KG1 (cell line): Measurements from ENCODE around the gene PDE1C.

Source experiments
- DNase-seq: peaks from one replicate; lab custom pipeline; 2025; lab: John Stamatoyannopoulos, UW

PDE1C gene

DNA sequence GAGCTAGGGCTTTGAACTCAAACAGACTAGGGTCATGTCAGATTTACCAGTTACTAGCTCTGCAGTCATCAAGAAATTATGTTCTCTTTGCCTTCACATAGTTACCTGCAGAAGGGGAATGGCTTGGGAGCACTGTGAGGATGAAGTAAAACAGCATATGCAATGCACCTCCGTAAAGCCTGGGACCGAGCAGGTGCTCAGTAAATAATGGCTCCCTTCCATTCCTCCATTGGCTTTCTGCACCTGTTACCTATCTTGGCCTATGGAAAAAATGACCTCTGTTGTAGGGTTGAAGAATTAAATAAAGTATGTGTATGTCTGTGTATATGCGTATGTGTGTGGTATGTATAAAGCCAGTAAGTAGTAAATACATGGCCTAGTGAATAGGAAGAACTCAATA lies 78.8 kb downstream of the PDE1C start:
- DNase-seq = no peak

DNA sequence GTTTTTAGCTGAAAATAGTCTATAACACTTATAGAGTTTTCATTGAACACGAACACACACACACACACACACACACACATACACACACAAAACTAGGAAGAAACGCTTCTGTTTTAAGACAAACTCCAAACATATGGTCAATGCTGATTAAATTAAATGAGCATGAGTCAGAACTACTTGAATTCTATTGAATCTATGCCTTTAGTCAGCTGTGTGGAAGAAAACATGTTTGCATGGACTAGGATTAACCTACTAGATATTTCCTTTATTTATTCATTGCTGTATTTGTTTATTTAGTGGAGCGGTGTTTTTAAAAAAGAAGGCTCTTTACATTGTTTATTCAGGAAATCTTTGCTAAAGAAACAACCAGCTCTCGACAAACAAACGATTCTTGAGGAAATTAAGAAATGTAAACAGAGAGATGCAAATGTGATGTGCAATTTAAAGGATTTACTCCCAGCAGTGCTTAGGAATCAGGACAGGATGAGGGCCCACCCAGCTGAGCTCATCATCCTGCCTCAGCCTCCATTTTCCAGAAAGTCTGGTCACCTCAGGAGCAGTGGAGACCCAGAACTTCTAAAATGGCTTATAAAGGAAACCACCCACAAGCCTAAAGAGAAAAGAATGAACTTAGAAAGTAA lies 83.2 kb downstream of the PDE1C start:
- DNase-seq = no peak

DNA sequence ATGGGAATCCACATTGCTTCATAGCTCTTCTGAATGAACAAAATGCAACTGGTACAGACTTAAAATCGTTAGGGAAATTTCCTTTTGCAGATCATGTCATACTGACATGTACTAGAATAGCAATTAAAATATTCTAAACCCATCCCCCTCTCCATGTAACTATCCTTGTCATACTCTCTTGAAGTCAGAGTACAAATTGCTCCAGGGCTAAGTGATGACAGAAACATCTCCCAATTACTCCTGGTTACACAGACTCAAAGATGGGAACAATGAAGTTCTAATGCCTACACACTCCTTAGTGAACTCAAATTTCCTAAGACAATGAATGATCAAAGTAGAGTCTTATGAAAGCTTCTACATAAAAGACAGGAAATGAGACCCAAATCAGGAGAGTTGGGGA lies 87.2 kb downstream of the PDE1C start:
- no peak for DNase-seq

DNA sequence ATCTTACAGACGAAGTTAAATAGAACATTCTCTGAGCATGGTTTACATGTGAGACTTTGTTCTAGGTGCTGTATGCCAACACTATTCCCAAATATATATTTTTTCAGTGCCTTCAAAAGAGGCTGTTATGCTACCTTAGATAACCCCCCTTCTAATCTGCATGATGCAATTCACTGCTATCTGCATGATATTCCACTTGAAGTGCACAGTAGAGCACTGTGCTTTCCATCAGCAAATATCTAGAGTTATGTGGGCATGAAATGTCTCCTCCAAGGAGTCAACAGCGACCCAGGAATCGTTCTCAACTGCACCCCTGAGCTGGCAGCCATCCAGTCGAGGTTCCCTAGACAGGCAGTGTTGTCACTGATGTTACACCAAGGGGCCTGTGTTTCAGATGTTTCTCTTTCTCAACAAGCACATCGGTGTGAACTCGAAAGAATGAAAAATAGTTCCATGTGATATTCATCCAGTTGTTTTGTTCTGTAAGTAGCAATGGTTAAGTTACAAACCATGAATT lies 88.3 kb downstream of the PDE1C start:
- DNase-seq = no peak

DNA sequence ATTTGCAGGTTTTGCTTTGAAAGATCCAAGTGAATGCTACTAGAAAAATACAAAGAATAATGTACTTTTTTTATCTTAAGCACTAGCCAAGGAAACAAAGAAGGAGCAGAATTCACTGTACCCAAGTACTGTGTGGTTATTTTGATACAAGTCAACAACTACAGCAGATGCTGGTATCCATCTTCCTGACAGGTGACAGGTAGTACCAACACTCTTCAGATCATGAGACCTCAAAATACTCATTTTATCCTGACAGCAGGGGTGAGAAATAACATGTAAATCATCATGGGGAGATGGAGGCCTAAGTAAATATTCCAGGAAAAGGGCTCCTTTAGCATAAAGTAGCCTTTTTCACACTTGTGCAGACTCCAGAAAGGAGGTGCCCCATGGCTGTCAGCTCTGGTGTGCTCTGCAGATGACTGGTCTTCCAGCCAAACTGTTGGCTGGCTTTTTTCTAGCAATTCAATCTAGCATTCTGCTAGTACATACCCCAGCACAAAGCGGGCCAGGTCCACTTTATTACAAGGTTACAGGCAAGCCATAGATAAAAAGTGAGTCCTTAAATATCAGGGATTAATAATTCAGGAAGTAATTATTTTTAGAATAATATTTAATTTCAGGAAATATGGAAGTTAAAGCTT lies 90.4 kb downstream of the PDE1C start:
- DNase-seq = no peak

DNA sequence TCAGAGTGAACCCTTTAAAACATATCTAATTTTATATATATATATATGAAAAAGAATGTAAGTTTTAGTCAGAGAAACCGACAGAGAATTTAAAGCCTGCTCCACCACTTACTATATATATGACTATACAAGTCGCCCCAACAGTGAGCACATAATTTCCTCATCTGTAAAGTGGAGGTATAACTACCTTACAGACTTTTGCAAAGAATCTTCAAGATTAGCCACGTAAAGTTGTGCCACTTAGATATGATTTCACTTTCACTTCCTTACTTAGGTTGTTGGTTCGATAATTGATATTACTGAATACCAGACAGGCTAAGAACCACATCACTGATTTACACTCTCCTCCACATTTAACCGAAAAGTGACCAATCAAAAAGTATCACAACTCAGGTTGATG lies 94.7 kb downstream of the PDE1C start:
- DNase-seq = no peak

DNA sequence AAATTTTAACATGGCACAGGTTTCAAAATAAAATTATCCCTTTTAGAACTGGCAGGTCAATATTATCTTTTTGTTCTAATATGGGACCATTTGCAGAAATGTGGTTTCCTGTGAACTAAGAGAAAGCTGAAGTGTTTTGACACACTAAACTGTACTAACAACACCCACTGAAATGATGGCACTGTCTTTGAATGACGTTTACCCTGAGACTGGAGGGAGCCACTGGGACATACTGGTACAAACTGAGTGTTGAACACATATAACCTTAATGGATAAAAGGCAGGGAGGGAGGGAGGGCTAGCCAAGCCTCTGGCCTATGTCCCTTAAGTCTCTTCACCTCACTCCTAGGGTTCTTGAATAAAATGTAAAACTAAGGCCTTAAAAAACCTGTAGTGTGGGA lies 95.9 kb downstream of the PDE1C start:
- DNase-seq = no peak

DNA sequence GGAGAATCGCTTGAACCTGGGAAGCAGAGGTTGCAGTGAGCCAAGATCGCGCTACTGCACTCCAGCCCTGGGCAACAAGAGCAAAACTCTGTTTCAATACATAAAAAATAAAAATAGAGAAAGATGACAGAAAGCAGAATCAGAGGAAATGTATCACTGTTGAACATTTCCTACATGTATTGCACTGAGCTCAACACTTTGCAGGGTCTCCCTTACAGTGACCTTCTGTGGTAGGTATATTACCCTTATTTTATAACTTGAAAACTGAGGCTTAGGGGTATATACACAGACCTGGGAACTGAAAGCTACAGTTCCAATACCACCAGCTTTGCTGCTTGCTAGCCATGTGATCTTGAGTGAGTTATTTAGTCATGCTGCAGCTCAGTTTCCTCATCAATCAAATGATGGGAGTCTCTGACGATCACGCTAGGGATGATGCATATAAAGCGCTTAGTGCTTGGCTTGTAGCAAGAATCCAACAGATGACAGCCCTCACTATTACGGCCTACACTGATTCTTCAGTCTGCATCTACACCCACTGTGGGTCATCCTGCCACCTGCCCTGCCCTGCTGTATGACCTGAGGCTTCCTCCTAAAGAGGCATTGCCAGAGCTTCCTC lies 99.0 kb downstream of the PDE1C start:
- DNase-seq = no peak

DNA sequence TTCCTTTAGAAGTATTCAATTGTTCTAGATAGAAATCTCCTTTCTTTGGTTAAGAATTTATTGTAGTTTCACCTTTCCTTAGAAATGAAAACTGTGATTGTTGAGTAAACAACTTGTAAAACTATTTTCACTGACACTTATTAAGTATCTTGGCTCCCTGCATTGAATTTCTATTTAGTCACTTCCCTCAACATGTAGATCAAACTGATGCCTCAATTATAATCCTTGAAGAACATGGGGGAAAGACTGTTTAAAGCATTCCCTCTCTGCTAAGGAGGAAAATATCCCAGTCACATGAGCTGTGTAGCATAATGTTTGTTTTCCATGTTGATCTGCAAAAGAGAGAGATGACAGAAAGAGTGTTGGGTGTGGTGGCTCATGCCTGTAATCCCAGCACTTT lies 99.7 kb downstream of the PDE1C start:
- DNase-seq = no peak

DNA sequence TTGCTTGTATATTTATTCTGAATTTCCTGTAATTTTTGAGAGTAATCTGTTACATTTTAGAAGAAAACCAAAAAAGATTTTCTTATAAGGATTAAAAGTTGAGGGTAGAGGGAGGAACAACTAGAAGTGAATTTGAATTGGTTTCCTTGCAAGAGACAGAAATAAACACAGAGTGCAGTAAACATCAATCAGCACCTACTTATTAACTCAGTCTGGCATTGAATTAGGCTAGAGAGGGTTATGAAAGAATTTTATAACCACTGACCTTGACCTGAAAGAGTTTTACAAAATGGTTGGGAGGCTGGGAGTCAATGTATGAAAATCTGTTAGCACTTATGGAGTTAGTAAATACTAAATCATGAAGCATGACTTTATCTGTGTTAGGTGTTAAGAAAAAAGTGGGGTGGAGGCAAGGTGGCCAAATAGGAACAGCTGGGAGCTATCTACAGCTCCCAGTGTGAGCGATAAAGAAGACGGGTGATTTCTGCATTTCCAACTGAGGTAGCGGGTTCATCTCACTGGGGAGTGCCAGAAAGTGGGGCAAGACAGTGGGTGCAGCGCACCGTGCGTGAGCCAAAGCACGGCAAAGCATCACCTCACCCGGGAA lies 106.5 kb downstream of the PDE1C start:
- DNase-seq = no peak

DNA sequence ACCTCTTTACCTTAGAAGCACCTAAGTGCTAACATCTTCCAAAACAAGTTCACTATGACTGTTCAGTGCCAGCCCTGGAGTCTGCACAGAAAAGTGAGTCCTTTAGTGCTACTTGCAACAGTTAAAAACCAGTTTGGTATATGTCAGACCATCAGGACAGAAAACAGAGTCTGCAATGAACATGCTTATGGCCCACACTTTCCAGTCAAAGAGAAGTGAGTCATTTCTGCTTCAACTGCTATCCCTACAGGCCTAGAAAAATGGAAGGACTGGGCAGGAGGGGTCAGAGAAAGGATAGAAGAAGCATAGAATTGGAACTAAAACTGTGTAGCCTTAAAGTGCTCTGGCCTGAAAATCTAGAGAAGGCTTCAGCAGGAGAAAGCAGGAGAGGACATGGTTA lies 108.0 kb downstream of the PDE1C start:
- no peak for DNase-seq

DNA sequence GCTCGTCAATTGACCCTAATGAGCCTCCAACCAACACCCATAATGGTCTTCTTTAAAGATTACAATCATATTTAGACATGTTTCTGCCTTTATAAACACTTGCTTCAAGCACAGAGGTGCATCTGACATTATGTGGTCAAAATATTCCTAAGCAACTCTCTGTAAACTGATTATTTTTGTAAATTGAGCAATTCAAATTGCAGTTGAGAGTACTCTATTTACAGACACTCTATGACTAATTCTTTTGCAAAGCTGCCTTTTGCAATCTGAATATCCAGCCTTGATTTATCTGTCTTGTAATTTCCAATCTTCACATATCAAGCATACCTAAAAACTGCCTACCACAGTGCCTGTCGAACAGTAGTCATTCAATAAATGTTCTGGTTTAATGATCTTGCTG lies 112.0 kb downstream of the PDE1C start:
- no peak for DNase-seq

DNA sequence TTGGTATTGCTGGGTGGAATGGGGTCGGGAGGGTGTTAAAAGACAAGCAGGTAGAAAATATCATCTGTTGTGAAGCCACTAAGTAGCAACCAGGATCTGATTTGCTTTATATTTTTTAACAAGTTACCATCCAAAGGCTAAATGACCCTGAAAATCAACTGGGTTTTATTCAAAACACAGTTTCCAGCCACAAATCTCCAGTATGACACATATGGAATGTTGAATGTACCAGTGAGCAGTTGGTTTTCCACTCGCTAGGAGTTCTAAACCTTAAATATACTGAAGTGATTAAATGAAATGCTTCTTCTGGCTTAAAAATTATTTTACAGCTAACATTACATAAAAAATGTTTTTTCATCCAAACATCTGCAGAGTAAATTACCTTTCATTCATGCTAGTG lies 112.5 kb downstream of the PDE1C start:
- DNase-seq = no peak

DNA sequence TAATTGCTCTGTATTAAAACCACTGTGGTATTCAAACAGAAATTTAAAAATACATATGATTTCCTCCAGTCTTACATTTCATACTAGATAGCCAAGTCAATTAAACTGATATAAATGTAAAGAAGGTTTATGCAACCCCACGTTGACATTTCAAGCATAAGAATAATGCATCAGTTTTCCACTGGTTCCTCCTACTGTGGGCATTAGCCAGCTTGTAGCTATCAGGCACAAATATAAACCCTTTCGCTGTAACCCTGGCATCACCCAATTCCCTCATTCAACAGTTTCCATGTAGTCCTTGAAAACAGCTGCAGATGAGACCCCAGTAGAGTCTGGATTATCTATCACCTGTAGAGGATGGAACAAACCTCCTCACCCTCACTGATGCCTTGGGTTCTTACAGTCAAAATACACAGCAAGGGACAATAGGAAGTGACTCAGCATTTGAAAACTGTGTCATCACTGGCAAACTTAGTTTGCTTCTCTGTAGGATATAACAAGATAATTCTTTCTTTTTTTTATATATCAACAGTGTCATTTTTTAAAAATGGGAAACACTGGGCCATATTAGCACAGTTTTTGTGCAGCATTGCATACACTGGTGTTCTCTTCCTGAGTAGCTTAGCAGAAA lies 113.0 kb downstream of the PDE1C start:
- DNase-seq = no peak

DNA sequence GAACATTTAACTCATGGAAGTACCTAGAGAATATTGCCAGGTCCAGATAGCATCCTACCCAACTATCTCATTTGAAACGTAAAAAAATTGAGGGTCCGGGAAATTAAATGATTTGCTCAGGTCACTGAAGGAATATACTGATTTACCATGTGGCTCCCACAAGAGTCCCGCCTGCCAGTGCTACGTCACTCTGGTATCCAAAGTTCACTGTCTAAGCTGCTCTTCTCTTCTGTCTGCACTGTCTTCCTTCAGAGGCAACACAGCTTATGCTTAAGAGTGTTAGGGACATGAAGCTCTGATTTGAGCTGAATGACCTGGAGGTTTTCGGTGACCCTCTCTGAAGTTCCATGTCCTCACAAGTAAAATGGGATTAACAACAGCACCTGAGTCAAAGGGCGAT lies 114.6 kb downstream of the PDE1C start:
- no peak for DNase-seq

DNA sequence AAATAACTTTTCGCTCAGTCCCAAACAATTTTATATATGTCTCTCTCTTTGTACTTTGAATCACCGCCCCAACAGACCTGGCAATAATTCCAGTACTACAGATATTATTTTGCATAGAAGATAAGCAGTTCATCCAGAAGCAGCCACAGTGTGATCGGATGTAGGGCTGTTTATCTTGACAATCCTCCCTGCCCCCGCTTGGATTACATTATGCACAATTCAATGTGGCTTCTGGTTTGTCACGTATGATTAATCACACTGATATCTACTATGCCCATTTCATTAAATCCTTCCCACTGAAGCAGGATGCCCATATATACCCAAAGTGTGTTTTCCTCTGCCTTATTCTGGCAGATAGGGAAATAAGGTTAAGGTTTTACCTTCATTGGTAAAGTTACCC lies 115.2 kb downstream of the PDE1C start:
- no peak for DNase-seq

DNA sequence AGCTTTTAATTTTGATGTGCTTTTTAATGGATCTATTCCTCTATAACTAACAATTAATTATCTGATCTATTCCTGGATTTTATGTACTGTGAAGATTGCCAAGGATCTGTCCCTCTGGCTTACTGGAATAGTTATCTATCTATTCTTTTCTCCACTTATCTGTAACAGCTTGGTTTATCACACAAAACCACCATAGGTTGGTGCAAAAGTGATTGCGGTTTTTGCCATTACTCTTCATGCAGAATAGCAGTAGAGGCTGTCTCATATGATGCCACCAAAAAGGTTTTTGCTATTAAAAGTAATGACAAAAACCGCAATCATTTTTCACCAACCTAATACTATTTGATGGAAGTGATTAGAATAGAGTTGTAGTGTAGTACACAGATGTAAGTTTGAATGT lies 115.7 kb downstream of the PDE1C start:
- no peak for DNase-seq

DNA sequence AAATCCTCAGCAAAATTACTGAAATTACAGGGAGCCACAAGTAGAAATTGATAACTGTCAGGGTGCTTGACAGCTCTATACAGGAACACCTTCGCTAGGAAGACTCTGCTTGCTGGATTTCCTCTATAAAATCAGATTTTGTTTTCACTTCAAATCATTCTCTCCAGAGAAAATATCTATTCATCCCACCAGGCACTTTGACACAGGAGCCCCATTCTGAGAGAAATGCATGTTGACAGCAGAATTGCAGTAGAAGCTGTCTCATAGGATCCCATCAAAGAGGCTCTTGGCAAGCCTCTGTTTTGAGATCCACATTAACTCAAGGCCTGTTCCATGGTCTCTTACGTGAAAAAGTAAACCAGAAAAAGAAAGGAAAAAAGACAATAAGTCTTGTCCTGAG lies 116.8 kb downstream of the PDE1C start:
- DNase-seq = no peak

DNA sequence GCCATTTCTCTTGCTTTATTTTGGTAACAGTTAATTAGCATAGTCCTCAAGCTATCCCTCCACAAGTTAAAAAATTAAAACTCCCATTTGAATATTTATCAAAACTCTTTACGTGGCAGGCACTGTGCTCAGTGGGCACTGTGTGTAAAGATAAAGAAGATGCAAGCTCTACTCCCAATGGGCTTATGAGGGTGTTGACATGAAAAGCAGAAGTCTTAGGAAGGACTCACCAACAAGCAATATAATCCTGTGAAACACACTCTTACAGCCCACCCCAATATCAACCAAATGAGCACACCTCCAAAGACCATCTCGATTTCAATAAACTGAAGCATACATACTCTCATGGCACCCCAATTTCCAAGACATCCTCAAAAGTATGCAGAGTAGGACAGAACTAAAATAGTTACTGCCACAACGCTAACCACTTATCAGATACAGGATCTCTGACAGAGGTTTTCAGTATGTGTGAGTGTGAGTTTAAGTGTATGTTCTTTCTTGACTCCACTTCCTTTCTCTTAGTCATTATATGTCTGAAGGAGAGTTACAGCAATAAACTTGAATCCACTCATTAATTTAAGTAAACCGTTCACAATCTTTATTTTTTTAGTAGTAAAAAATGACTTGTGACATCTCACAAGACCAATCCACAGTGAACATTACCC lies 120.0 kb downstream of the PDE1C start:
- peak; percentile 71 for DNase-seq

DNA sequence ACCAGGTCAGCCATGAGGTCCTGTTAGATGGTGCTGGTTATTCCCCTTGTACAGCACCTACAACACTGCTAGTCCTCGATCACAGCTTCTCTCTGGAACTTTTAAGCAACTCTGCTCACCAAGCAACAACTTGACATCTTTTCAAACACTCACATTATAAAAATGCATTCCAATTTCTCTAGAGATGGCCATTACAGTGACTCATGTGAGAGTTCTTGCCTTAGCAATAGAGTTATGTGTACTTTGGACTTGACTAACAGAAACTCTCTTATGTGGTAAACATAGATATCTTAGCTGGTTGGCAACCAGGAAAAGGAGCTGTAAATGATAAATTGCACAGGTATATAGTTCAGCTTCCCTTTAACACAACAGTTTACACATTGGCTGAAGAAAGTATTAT lies 122.2 kb downstream of the PDE1C start:
- no peak for DNase-seq

DNA sequence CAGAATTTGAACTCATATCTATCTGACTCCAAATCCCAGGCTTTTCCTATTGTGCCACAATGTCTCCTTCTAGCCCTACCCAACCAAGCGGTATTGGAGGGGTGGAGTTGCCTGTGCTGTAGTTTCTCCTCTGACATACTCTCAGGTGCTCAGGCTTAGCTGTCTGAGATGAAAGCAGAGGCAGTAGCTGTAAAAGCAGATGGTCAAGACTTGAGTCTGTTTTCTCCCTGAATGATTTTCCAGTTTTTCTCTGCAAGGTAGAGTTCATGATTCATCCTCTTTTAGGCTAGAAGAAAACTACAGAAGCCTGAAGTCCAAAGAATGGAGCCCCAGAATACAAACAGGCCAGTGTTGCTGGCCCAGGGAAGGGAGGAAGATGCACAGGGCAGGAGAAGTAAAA lies 130.0 kb downstream of the PDE1C start:
- no peak for DNase-seq

DNA sequence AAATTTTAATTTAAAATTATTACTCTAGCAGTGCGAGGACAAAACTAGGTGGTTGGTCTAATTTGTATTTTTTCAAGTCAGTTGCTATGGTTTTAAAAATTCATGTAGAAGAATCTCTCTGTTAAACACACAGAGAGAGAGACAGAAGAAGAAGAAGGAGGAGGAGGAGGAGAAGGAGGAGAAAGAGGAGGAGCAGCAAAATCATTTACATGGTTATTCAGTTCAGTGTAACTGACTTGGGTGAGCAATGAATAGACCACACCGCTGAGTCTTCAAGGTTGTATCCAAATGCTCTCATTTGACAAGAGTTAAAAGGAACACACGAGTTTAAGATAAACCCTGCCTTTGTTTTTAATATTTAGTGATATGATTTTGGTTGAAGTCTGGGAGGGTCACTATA lies 131.1 kb downstream of the PDE1C start:
- DNase-seq = no peak
